Measurements from ENCODE around the gene ENOX1. TPM values are rescaled to one million over a fixed set of nuclear protein-coding genes. Genes with fewer than 3 reads are reported as not detected.

ENOX1 gene
- total RNA-seq, 1 donor from 2014 or later = 0.71 TPM

- Histone ChIP-seq H3K36me3 (ENCODE audit: control insufficient read depth, insufficient read depth, low read length) (no peaks in the 10 kb centered on the region), H3K27me3 (ENCODE audit: control insufficient read depth, insufficient read depth, low read length) (no peaks in the 10 kb centered on the region), H3K4me3 (ENCODE audit: low read depth, low read length) (no peak overlapping the region)
- DNase-seq (ENCODE audit: low read depth) = no peak
- TF ChIP-seq CTCF (IDR thresholded peaks at IDR 0.05; ENCODE audit: insufficient read depth, low read length, poor library complexity, severe bottlenecking) = no peak
These were observed 518.9 kb downstream of the ENOX1 start for GRCh38 chr13:43267916-43268315.

- Histone ChIP-seq H3K36me3 (ENCODE audit: control insufficient read depth, insufficient read depth, low read length) (no peaks in the 10 kb centered on the region), H3K4me3 (ENCODE audit: low read depth, low read length) (no peak overlapping the region), H3K27me3 (ENCODE audit: control insufficient read depth, insufficient read depth, low read length) (no peaks in the 10 kb centered on the region)
- TF ChIP-seq CTCF (IDR thresholded peaks at IDR 0.05; ENCODE audit: insufficient read depth, low read length, poor library complexity, severe bottlenecking) = no peak
- DNase-seq (ENCODE audit: low read depth) = no peak
These were observed 519.7 kb downstream of the ENOX1 start for GRCh38 chr13:43266936-43267615.

- Histone ChIP-seq H3K36me3 (ENCODE audit: control insufficient read depth, insufficient read depth, low read length) (no peaks in the 10 kb centered on the region), H3K27me3 (ENCODE audit: control insufficient read depth, insufficient read depth, low read length) (no peaks in the 10 kb centered on the region), H3K4me3 (ENCODE audit: low read depth, low read length) (no peak overlapping the region)
- no peak for TF ChIP-seq CTCF (IDR thresholded peaks at IDR 0.05; ENCODE audit: insufficient read depth, low read length, poor library complexity, severe bottlenecking)
- DNase-seq (ENCODE audit: low read depth) = no peak
These were observed 521.7 kb downstream of the ENOX1 start for GRCh38 chr13:43265028-43265427.

GRCh38 chr13:43264458-43264857 lies 522.3 kb downstream of the ENOX1 start:
- H3K36me3 ChIP-seq (ENCODE audit: control insufficient read depth, insufficient read depth, low read length) = no peaks in the 10 kb centered on the region
- TF ChIP-seq CTCF (IDR thresholded peaks at IDR 0.05; ENCODE audit: insufficient read depth, low read length, poor library complexity, severe bottlenecking) = no peak
- H3K4me3 ChIP-seq (ENCODE audit: low read depth, low read length) = no peak overlapping the region
- H3K27me3 ChIP-seq (ENCODE audit: control insufficient read depth, insufficient read depth, low read length) = no peaks in the 10 kb centered on the region
- no peak for DNase-seq (ENCODE audit: low read depth)

GRCh38 chr13:43263047-43263446 lies 523.7 kb downstream of the ENOX1 start:
- no peaks in the 10 kb centered on the region for H3K36me3 ChIP-seq (ENCODE audit: control insufficient read depth, insufficient read depth, low read length)
- no peak for TF ChIP-seq CTCF (IDR thresholded peaks at IDR 0.05; ENCODE audit: insufficient read depth, low read length, poor library complexity, severe bottlenecking)
- H3K4me3 ChIP-seq (ENCODE audit: low read depth, low read length) = no peak overlapping the region
- H3K27me3 ChIP-seq (ENCODE audit: control insufficient read depth, insufficient read depth, low read length) = no peaks in the 10 kb centered on the region
- DNase-seq (ENCODE audit: low read depth) = no peak

- Histone ChIP-seq H3K36me3 (ENCODE audit: control insufficient read depth, insufficient read depth, low read length) (no peaks in the 10 kb centered on the region), H3K4me3 (ENCODE audit: low read depth, low read length) (no peak overlapping the region), H3K27me3 (ENCODE audit: control insufficient read depth, insufficient read depth, low read length) (no peaks in the 10 kb centered on the region)
- no peak for TF ChIP-seq CTCF (IDR thresholded peaks at IDR 0.05; ENCODE audit: insufficient read depth, low read length, poor library complexity, severe bottlenecking)
- DNase-seq (ENCODE audit: low read depth) = peak; percentile 62
These were observed 525.8 kb downstream of the ENOX1 start for GRCh38 chr13:43260999-43261398.

Data from kidney epithelial cell (primary cell).